Ishikawa (cell line): Measurements from ENCODE around the gene OR2C3.

Experiments used
- CEBPB ChIP-seq: IDR thresholded peaks from 2 replicates; pipeline ENCODE4 v1.6.1; 2012
- CREB1 ChIP-seq: IDR thresholded peaks from 2 replicates; pipeline ENCODE4 v1.6.1; 2012; ENCODE audit warnings: low read depth
- EGR1 ChIP-seq: IDR thresholded peaks from 2 replicates; pipeline ENCODE4 v1.6.1; 2012
- EP300 ChIP-seq: IDR thresholded peaks from 2 replicates; pipeline ENCODE4 v1.6.1; 2012; ENCODE audit warnings: borderline replicate concordance
- FOXM1 ChIP-seq: IDR thresholded peaks from 2 replicates; pipeline ENCODE4 v1.6.1; 2012; ENCODE audit warnings: low read depth, borderline replicate concordance
- NFIC ChIP-seq: IDR thresholded peaks from 2 replicates; pipeline ENCODE4 v1.6.1; 2012
- RAD21 ChIP-seq: IDR thresholded peaks from 2 replicates; pipeline ENCODE4 v1.6.1; 2012; ENCODE audit warnings: low read depth
- TAF1 ChIP-seq: IDR thresholded peaks from 2 replicates; pipeline ENCODE4 v1.6.1; 2012; ENCODE audit warnings: low read depth, mild to moderate bottlenecking
- TCF12 ChIP-seq: IDR thresholded peaks from 2 replicates; pipeline ENCODE4 v1.6.1; 2012; ENCODE audit warnings: low read depth
- TEAD4 ChIP-seq: IDR thresholded peaks from 2 replicates; pipeline ENCODE4 v1.6.1; 2012
- YY1 ChIP-seq: IDR thresholded peaks from 2 replicates; pipeline ENCODE4 v1.6.1; 2012; ENCODE audit warnings: low read depth
- ZBTB7A ChIP-seq: IDR thresholded peaks from 2 replicates; pipeline ENCODE4 v1.6.1; 2012; ENCODE audit warnings: low read depth
- TF ChIP-seq, protein P1 (sequence below): IDR thresholded peaks from 2 replicates; pipeline ENCODE4 v1.6.1; 2012; ENCODE audit warnings: low read depth, mild to moderate bottlenecking
- TF ChIP-seq, protein P2 (sequence below): IDR thresholded peaks from 2 replicates; pipeline ENCODE4 v1.6.1; 2012
- TF ChIP-seq, protein P3 (sequence below): IDR thresholded peaks from 2 replicates; pipeline ENCODE4 v1.6.1; 2012

OR2C3 gene

DNA sequence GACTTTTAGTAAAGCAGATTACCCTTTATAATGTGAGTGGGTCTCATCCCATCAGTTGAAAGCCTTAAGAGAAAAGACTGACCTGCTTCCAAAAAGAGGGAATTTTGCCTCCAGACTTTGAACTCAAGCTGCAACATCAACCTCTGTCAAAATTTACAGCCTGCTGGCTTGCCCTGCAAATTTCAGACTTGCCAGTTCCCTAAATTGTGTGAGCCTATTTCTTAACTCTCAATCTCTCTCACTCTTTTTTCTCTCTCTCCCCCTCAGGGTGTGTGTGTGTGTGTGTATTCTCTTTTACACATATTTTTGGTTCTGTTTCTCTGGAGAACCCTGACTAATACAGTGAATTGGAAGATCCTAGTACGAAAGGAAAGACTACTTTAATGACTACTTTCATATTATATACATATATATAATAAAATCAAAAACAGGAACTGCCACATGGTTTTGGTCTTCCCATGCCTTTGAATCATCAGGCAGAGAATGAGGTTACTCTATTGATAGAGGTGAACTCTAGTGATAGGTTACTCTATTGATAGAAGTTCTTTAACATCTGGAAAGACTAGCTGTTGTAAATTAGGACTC is 6.4 kb downstream of the OR2C3 start:
- TF ChIP-seq, protein P1, sequence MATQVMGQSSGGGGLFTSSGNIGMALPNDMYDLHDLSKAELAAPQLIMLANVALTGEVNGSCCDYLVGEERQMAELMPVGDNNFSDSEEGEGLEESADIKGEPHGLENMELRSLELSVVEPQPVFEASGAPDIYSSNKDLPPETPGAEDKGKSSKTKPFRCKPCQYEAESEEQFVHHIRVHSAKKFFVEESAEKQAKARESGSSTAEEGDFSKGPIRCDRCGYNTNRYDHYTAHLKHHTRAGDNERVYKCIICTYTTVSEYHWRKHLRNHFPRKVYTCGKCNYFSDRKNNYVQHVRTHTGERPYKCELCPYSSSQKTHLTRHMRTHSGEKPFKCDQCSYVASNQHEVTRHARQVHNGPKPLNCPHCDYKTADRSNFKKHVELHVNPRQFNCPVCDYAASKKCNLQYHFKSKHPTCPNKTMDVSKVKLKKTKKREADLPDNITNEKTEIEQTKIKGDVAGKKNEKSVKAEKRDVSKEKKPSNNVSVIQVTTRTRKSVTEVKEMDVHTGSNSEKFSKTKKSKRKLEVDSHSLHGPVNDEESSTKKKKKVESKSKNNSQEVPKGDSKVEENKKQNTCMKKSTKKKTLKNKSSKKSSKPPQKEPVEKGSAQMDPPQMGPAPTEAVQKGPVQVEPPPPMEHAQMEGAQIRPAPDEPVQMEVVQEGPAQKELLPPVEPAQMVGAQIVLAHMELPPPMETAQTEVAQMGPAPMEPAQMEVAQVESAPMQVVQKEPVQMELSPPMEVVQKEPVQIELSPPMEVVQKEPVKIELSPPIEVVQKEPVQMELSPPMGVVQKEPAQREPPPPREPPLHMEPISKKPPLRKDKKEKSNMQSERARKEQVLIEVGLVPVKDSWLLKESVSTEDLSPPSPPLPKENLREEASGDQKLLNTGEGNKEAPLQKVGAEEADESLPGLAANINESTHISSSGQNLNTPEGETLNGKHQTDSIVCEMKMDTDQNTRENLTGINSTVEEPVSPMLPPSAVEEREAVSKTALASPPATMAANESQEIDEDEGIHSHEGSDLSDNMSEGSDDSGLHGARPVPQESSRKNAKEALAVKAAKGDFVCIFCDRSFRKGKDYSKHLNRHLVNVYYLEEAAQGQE: no peak

- TF ChIP-seq TCF12 (no peak), ZBTB7A (no peak)
Observed at GRCh38 chr1:247528812-247529474, 7.3 kb downstream of the OR2C3 start.

DNA sequence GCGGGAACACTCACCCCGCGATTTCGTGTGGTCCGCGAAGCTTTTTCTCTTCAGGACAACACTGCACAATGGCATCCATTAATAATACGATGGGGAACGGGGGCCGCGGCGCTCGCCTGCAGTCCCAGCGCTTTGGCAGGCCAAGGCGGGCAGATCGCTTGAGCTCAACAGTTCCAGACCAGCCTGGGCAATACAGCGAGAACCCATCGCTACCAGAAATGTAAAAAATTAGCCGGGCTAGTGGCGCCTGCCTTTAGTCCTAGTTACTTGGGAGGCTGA is 17.7 kb downstream of the OR2C3 start:
- no peak for TF ChIP-seq TEAD4
- TF ChIP-seq NFIC: no peak
- TF ChIP-seq, protein P1: no peak
- TF ChIP-seq YY1: no peak
- TF ChIP-seq, protein P2, sequence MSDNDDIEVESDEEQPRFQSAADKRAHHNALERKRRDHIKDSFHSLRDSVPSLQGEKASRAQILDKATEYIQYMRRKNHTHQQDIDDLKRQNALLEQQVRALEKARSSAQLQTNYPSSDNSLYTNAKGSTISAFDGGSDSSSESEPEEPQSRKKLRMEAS: no peak
- TF ChIP-seq CREB1: no peak
- no peak for TF ChIP-seq TCF12
- TF ChIP-seq FOXM1: no peak

- TF ChIP-seq EGR1 (no peak), TCF12 (no peak), RAD21 (no peak), EP300 (no peak), FOXM1 (no peak), TEAD4 (no peak), CEBPB (no peak), NFIC (no peak), CREB1 (no peak), TAF1 (no peak), ZBTB7A (no peak), YY1 (no peak)
- TF ChIP-seq, protein P2: no peak
- TF ChIP-seq, protein P3, sequence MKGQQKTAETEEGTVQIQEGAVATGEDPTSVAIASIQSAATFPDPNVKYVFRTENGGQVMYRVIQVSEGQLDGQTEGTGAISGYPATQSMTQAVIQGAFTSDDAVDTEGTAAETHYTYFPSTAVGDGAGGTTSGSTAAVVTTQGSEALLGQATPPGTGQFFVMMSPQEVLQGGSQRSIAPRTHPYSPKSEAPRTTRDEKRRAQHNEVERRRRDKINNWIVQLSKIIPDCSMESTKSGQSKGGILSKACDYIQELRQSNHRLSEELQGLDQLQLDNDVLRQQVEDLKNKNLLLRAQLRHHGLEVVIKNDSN: no peak
- TF ChIP-seq, protein P1: no peak
Observed at GRCh38 chr1:247517795-247518612, 18.2 kb downstream of the OR2C3 start.

- no peak for TF ChIP-seq NFIC
- TF ChIP-seq TAF1: no peak
- TF ChIP-seq RAD21: no peak
- TF ChIP-seq, protein P2: no peak
- TF ChIP-seq FOXM1: no peak
- TF ChIP-seq EGR1: no peak
- no peak for TF ChIP-seq TEAD4
- TF ChIP-seq ZBTB7A: no peak
- TF ChIP-seq EP300: no peak
- TF ChIP-seq TCF12: no peak
- no peak for TF ChIP-seq CREB1
- TF ChIP-seq CEBPB: no peak
- TF ChIP-seq, protein P3: no peak
- TF ChIP-seq YY1: no peak
- TF ChIP-seq, protein P1: no peak
Observed at GRCh38 chr1:247506831-247507230, 29.4 kb downstream of the OR2C3 start.
